SK-N-SH (cell line): ENCODE results near the gene GSG1. TPM values are rescaled to one million over a fixed set of nuclear protein-coding genes. Genes with fewer than 3 reads are reported as not detected.

Experiments
- CTCF ChIA-PET: fragments of 300-600, 350-600 bp; formaldehyde crosslinking; extraction: SDS; loops from one replicate; lab custom pipeline; 2021; lab: Yijun Ruan, JAX
- POLR2A ChIA-PET: fragments of 350-600 bp; sonication (Branson Sonifier 250); formaldehyde crosslinking; extraction: SDS; loops from one replicate; lab custom pipeline; 2020; ENCODE audit warnings: antibody characterized with exemption, inconsistent platforms; lab: Yijun Ruan, JAX
- DNase-seq: peaks from one replicate; pipeline ENCODE4 v3.0.0; 2012
- H2AFZ ChIP-seq: fragments of 200-600 bp; sonication (generic); 2 replicates; pipeline ENCODE4 v1.8.1; 2016; ENCODE audit warnings: antibody characterized with exemption, mild to moderate bottlenecking, low read depth
- H3F3A ChIP-seq: fragments of 200-600 bp; sonication (generic); replicated peaks from 2 replicates; pipeline ENCODE3; 2016; ENCODE audit warnings: antibody characterized with exemption, mild to moderate bottlenecking; ENCODE audit not compliant: insufficient read depth
- H3K27ac ChIP-seq, 2 experiments: fragments of 200-500 bp in 1 of 2; fragments of 200-600 bp in 1 of 2; sonication (Bioruptor generic) in 1 of 2; sonication (generic), shearing (Covaris generic) in 1 of 2; 2 replicates each; pipeline versions ENCODE4 v1.5.1 to v1.6.1; 2014 to 2016; ENCODE audit warnings: low read depth in 2 of 2, inconsistent platforms in 1 of 2, low read length in 1 of 2, mild to moderate bottlenecking in 1 of 2, mixed read lengths in 1 of 2
- H3K27me3 ChIP-seq: fragments of 200-600 bp; sonication (generic), shearing (Covaris generic); 2 replicates; pipeline ENCODE4 v1.6.1; 2016; ENCODE audit warnings: mixed run types; ENCODE audit not compliant: insufficient read depth
- H3K36me3 ChIP-seq, 2 experiments: fragments of 200-500 bp in 1 of 2; fragments of 200-600 bp in 1 of 2; sonication (Bioruptor generic) in 1 of 2; sonication (generic) in 1 of 2; replicated peaks in 1 of 2; 2 replicates each; pipeline versions ENCODE3 to v1.5.1; 2014 to 2016; ENCODE audit warnings: low read length in 1 of 2, mild to moderate bottlenecking in 1 of 2; ENCODE audit not compliant: insufficient read depth in 2 of 2, control insufficient read depth in 1 of 2
- H3K4me1 ChIP-seq, 2 experiments: fragments of 200-500 bp in 1 of 2; fragments of 200-600 bp in 1 of 2; sonication (Bioruptor generic) in 1 of 2; sonication (generic), shearing (Covaris generic) in 1 of 2; 2 replicates each; pipeline versions ENCODE4 v1.5.1 to v1.6.1; 2014 to 2016; ENCODE audit warnings: low read depth in 1 of 2, low read length in 1 of 2, mixed run types in 1 of 2; ENCODE audit not compliant: insufficient read depth in 2 of 2, control insufficient read depth in 1 of 2
- H3K4me2 ChIP-seq: fragments of 200-600 bp; sonication (generic), shearing (Covaris generic); 2 replicates; pipeline ENCODE4 v1.6.1; 2017; ENCODE audit warnings: mixed run types
- H3K4me3 ChIP-seq, 2 experiments: fragments of 200-500 bp in 1 of 2; fragments of 200-600 bp in 1 of 2; sonication (Bioruptor generic) in 1 of 2; sonication (generic), shearing (Covaris generic) in 1 of 2; 2 replicates each; pipeline versions ENCODE4 v1.5.1 to v1.8.1; 2014 to 2016; ENCODE audit warnings: low read depth in 2 of 2, inconsistent platforms in 1 of 2, low read length in 1 of 2, mild to moderate bottlenecking in 1 of 2, mixed read lengths in 1 of 2, moderate library complexity in 1 of 2
- H3K79me2 ChIP-seq: fragments of 200-600 bp; sonication (generic); 2 replicates; pipeline ENCODE4 v1.8.1; 2017; ENCODE audit warnings: mild to moderate bottlenecking; ENCODE audit not compliant: insufficient read depth
- H3K9ac ChIP-seq: fragments of 200-600 bp; sonication (generic); 2 replicates; pipeline ENCODE4 v1.6.1; 2017; ENCODE audit warnings: mixed run types
- H3K9me2 ChIP-seq: fragments of 200-600 bp; sonication (generic); 2 replicates; pipeline ENCODE4 v1.6.1; 2017; ENCODE audit warnings: mixed run types
- H3K9me3 ChIP-seq: fragments of 200-600 bp; sonication (generic); 2 replicates; pipeline ENCODE4 v1.6.1; 2017; ENCODE audit warnings: mixed run types, mild to moderate bottlenecking, moderate library complexity
- H4K20me1 ChIP-seq: fragments of 200-600 bp; sonication (generic); 2 replicates; pipeline ENCODE4 v1.6.1; 2017; ENCODE audit warnings: mild to moderate bottlenecking, mixed run types; ENCODE audit not compliant: insufficient read depth
- FOSL2 ChIP-seq: IDR thresholded peaks from 2 replicates; pipeline ENCODE4 v1.4.0; 2012; ENCODE audit warnings: low read depth, mild to moderate bottlenecking, moderate library complexity, borderline replicate concordance
- MXI1 ChIP-seq: IDR thresholded peaks from 2 replicates; pipeline ENCODE4 v1.6.1; 2012; ENCODE audit warnings: mild to moderate bottlenecking, low read depth, low read length, improper control_type of control experiment
- POLR2AphosphoS5 ChIP-seq: IDR thresholded peaks from 2 replicates; pipeline ENCODE4 v1.6.1; 2012; ENCODE audit warnings: low read depth, low read length
- RCOR1 ChIP-seq: fragments of 150-350 bp; IDR thresholded peaks from 2 replicates; pipeline ENCODE4 v1.6.1; 2017; ENCODE audit warnings: antibody characterized with exemption, low read length
- WGBS: methylation state at CpG from one replicate; pipeline ENCODE4 v1.1.6; 2017; ENCODE audit warnings: low lambda C conversion rate; 5-methylcytosine and 5-hydroxymethylcytosine counted together
- polyA plus RNA-seq, 3 experiments: library from polyadenylated mRNA; depleted of rRNA; stranded (reverse); fragments of >200 nt; gene quantifications; 2 replicates each; pipeline ENCODE4 v1.2.3, GENCODE V29; 2012
- TF ChIP-seq, protein P1 (sequence below): IDR thresholded peaks from 2 replicates; pipeline ENCODE4; 2012
- TF ChIP-seq, protein P2 (sequence below): IDR thresholded peaks from 2 replicates; pipeline ENCODE4 v1.6.1; 2012; ENCODE audit warnings: mild to moderate bottlenecking, low read depth, low read length, moderate library complexity
- TF ChIP-seq, protein P3 (sequence below): fragments of 150-350 bp; IDR thresholded peaks from 2 replicates; pipeline ENCODE4 v1.6.1; 2016; ENCODE audit warnings: mild to moderate bottlenecking, low read depth, low read length

Gene GSG1
- polyA plus RNA-seq, 1 of the 3 experiments (the other 2 are of a cell fraction) = 0.39 TPM

DNA sequence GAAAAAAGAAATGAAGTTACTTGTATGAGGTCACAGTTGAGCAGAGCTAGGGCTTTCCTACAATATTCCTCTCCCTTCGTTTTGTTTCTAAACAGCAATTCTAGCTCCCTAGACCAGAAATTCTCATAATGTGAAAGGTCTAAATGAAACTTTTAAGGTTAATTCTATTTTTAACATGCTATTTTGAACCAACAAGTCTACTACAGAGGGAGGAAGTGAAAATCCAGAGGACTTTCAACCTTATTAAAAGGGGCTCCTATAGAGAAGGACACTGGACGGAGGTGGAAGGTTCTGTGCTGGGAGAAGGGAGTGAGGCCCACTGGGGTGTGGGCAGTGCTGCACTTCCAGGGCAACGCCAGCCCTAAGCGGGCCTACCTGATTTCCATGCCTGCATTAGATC is 13.4 kb downstream of the GSG1 start:
- WGBS = 91% methylated on average over 4 of the region's 4 CpGs
- Histone ChIP-seq H3K27ac (no peak overlapping the region), H3K9me3 (no peaks in the 10 kb centered on the region), H2AFZ (no peak overlapping the region), H3F3A (peaks cover 5% of the 10 kb centered on the region), H3K27me3 (no peaks in the 10 kb centered on the region), H3K9ac (no peak overlapping the region), H3K36me3 (no peaks in the 10 kb centered on the region), H3K4me2 (no peak overlapping the region), H3K4me3 (no peak overlapping the region), H3K4me1 (peaks cover 0 to 20% of the 10 kb centered on the region in 2 experiments; a peak in 2 of 4 replicates), H3K9me2 (no peaks in the 10 kb centered on the region), H4K20me1 (no peaks in the 10 kb centered on the region), H3K79me2 (no peaks in the 10 kb centered on the region)
- TF ChIP-seq, protein P1, sequence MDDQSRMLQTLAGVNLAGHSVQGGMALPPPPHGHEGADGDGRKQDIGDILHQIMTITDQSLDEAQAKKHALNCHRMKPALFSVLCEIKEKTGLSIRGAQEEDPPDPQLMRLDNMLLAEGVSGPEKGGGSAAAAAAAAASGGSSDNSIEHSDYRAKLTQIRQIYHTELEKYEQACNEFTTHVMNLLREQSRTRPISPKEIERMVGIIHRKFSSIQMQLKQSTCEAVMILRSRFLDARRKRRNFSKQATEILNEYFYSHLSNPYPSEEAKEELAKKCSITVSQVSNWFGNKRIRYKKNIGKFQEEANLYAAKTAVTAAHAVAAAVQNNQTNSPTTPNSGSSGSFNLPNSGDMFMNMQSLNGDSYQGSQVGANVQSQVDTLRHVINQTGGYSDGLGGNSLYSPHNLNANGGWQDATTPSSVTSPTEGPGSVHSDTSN = no peak
- TF ChIP-seq, protein P2, sequence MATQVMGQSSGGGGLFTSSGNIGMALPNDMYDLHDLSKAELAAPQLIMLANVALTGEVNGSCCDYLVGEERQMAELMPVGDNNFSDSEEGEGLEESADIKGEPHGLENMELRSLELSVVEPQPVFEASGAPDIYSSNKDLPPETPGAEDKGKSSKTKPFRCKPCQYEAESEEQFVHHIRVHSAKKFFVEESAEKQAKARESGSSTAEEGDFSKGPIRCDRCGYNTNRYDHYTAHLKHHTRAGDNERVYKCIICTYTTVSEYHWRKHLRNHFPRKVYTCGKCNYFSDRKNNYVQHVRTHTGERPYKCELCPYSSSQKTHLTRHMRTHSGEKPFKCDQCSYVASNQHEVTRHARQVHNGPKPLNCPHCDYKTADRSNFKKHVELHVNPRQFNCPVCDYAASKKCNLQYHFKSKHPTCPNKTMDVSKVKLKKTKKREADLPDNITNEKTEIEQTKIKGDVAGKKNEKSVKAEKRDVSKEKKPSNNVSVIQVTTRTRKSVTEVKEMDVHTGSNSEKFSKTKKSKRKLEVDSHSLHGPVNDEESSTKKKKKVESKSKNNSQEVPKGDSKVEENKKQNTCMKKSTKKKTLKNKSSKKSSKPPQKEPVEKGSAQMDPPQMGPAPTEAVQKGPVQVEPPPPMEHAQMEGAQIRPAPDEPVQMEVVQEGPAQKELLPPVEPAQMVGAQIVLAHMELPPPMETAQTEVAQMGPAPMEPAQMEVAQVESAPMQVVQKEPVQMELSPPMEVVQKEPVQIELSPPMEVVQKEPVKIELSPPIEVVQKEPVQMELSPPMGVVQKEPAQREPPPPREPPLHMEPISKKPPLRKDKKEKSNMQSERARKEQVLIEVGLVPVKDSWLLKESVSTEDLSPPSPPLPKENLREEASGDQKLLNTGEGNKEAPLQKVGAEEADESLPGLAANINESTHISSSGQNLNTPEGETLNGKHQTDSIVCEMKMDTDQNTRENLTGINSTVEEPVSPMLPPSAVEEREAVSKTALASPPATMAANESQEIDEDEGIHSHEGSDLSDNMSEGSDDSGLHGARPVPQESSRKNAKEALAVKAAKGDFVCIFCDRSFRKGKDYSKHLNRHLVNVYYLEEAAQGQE = no peak
- no peak for DNase-seq
- ChIA-PET CTCF (interaction anchor here (1.1 kb wide), 1 partner anchor 122 kb away, joined by 3 read pairs; no protein-coding TSS in a partner anchor), POLR2A (no interaction called here)

DNA sequence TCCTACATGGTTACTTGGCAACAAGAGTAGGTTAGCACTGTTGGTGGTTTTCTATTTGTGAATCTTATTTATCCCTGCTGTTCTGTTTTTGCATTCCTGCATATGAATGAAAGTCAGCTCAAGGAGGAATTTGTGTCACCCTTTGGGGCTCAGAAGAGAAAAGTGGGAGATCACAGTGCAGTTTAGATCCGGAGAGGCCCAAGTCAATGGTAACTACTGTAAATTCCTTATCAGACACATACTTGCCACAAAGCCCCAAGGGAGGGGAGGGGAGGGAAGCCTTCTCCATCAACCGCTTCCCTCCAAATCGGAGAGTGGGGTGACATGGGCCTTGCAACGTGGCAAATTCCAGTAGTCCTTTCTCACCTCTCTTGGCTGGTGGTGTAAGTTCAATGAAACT is 15.0 kb downstream of the GSG1 start:
- Histone ChIP-seq H3K36me3 (no peaks in the 10 kb centered on the region), H3F3A (no peaks in the 10 kb centered on the region), H3K4me1 (peaks cover 0 to 5% of the 10 kb centered on the region in 2 experiments; a peak in 2 of 4 replicates), H2AFZ (no peak overlapping the region), H3K9me3 (no peaks in the 10 kb centered on the region), H3K79me2 (no peaks in the 10 kb centered on the region), H3K9me2 (no peaks in the 10 kb centered on the region), H3K27ac (no peak overlapping the region), H4K20me1 (no peaks in the 10 kb centered on the region), H3K4me2 (no peak overlapping the region), H3K27me3 (no peaks in the 10 kb centered on the region), H3K4me3 (no peak overlapping the region), H3K9ac (no peak overlapping the region)
- POLR2A ChIA-PET = no interaction called here
- TF ChIP-seq RCOR1 (no peak), FOSL2 (no peak), POLR2AphosphoS5 (no peak), MXI1 (no peak)
- TF ChIP-seq, protein P3, sequence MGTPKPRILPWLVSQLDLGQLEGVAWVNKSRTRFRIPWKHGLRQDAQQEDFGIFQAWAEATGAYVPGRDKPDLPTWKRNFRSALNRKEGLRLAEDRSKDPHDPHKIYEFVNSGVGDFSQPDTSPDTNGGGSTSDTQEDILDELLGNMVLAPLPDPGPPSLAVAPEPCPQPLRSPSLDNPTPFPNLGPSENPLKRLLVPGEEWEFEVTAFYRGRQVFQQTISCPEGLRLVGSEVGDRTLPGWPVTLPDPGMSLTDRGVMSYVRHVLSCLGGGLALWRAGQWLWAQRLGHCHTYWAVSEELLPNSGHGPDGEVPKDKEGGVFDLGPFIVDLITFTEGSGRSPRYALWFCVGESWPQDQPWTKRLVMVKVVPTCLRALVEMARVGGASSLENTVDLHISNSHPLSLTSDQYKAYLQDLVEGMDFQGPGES = no peak
- no peak for DNase-seq
- 77% methylated on average over 4 of the region's 4 CpGs for WGBS
- CTCF ChIA-PET = interaction anchor here (1.3 to 2.1 kb wide), 3 partner anchors 9 to 124 kb away, joined by 3 to 13 read pairs (median 4); no protein-coding TSS in a partner anchor
